ENCODE results near the gene PLA2G6.

GRCh38 chr22:38220163-38220562 lies 38.5 kb upstream of the PLA2G6 start:
- TF ChIP-seq POLR2A (IDR thresholded peaks at IDR 0.05) (no peak), CTCF (IDR thresholded peaks at IDR 0.05) (no peak)

All from adrenal gland (tissue), 5 donors.